GM23248 (cell line): Measurements from ENCODE around the gene JUND. TPM values are rescaled to one million over a fixed set of nuclear protein-coding genes. Genes with fewer than 3 reads are reported as not detected.

ENCODE experiments used
- DNase-seq: peaks from one replicate; pipeline ENCODE4 v3.0.0-alpha.2; 2015
- H2AFZ ChIP-seq: fragments of 200-600 bp; sonication (generic); 2 replicates; pipeline ENCODE4 v1.6.1; 2016; ENCODE audit warnings: antibody characterized with exemption
- H3F3A ChIP-seq: fragments of 200-600 bp; sonication (generic); 2 replicates; pipeline ENCODE4 v1.6.1; 2016; ENCODE audit warnings: mild to moderate bottlenecking, antibody characterized with exemption, mixed run types; ENCODE audit not compliant: insufficient read depth
- H3K27ac ChIP-seq: fragments of 200-600 bp; sonication (generic); 2 replicates; pipeline ENCODE4 v1.5.1; 2016; ENCODE audit warnings: mild to moderate bottlenecking
- H3K27me3 ChIP-seq: fragments of 200-600 bp; sonication (generic); replicated peaks from 2 replicates; pipeline ENCODE4 v1.6.1; 2016; ENCODE audit warnings: mild to moderate bottlenecking; ENCODE audit not compliant: insufficient read depth
- H3K36me3 ChIP-seq: fragments of 200-600 bp; sonication (generic); 2 replicates; pipeline ENCODE4 v1.6.1; 2016; ENCODE audit warnings: low read depth, mild to moderate bottlenecking
- H3K4me1 ChIP-seq: fragments of 200-600 bp; sonication (generic); 2 replicates; pipeline ENCODE4 v1.6.1; 2016; ENCODE audit warnings: mild to moderate bottlenecking; ENCODE audit not compliant: insufficient read depth
- H3K4me2 ChIP-seq: fragments of 200-600 bp; sonication (generic); one replicate; pipeline ENCODE4 v1.6.1; 2016; ENCODE audit warnings: mild to moderate bottlenecking; ENCODE audit not compliant: unreplicated experiment
- H3K4me3 ChIP-seq: fragments of 200-600 bp; sonication (generic); 2 replicates; pipeline ENCODE4 v1.5.1; 2016; ENCODE audit warnings: mild to moderate bottlenecking
- H3K79me2 ChIP-seq: fragments of 200-600 bp; sonication (generic); 2 replicates; pipeline ENCODE4 v1.6.1; 2016; ENCODE audit warnings: mild to moderate bottlenecking; ENCODE audit not compliant: insufficient read depth
- H3K9ac ChIP-seq: fragments of 200-600 bp; sonication (generic); 2 replicates; pipeline ENCODE4 v1.6.1; 2016; ENCODE audit warnings: mild to moderate bottlenecking
- H3K9me2 ChIP-seq: fragments of 200-600 bp; sonication (generic); 2 replicates; pipeline ENCODE4 v1.6.1; 2016; ENCODE audit warnings: mixed run types, mild to moderate bottlenecking, moderate library complexity; ENCODE audit not compliant: insufficient read depth
- H3K9me3 ChIP-seq: fragments of 200-600 bp; sonication (generic); one replicate; pipeline ENCODE4 v1.6.1; 2017; ENCODE audit warnings: low read depth
- H4K20me1 ChIP-seq: fragments of 200-600 bp; sonication (generic); 2 replicates; pipeline ENCODE4 v1.6.0; 2016; ENCODE audit not compliant: insufficient read depth
- EZH2 ChIP-seq: fragments of 200-600 bp; sonication (generic); IDR thresholded peaks from 2 replicates; pipeline ENCODE4 v1.6.1; 2018; ENCODE audit warnings: antibody characterized with exemption, mild to moderate bottlenecking; ENCODE audit not compliant: insufficient read depth, poor library complexity, severe bottlenecking
- EZH2phosphoT487 ChIP-seq: fragments of 200-600 bp; sonication (generic); IDR thresholded peaks from 2 replicates; pipeline ENCODE4 v1.6.1; 2018; ENCODE audit warnings: antibody characterized with exemption, moderate library complexity, mild to moderate bottlenecking, low read depth; ENCODE audit not compliant: insufficient read depth
- WGBS, 2 experiments: methylation state at CpG; one replicate each; pipeline ENCODE4 v1.1.6; 2015 to 2017; ENCODE audit warnings: low lambda C conversion rate in 2 of 2, low coverage in 1 of 2; ENCODE audit errors: missing lambda C conversion rate in 2 of 2; 5-methylcytosine and 5-hydroxymethylcytosine counted together
- in situ Hi-C: fragments of 300-500 bp; cut with MboI; formaldehyde crosslinking; loops from 2 replicates; pipeline ENCODE4 v1.15.0; 2020
- polyA plus RNA-seq: library from polyadenylated mRNA; unstranded; fragments of >200 nt; fragmentation: Nextera tagmentation; extraction: Ambion mirVana; gene quantifications from 2 replicates; pipeline ENCODE4 v1.2.1, GENCODE V29; 2016
- total RNA-seq: library from RNA; depleted of rRNA; stranded (reverse); fragments of >200 nt; shearing (Covaris generic); gene quantifications from 2 replicates; pipeline ENCODE4 v1.2.3, GENCODE V29; 2014

Gene JUND
- total and polyA plus RNA-seq, 2 experiments from 2014 or later, result 15.3 to 172 TPM

DNA sequence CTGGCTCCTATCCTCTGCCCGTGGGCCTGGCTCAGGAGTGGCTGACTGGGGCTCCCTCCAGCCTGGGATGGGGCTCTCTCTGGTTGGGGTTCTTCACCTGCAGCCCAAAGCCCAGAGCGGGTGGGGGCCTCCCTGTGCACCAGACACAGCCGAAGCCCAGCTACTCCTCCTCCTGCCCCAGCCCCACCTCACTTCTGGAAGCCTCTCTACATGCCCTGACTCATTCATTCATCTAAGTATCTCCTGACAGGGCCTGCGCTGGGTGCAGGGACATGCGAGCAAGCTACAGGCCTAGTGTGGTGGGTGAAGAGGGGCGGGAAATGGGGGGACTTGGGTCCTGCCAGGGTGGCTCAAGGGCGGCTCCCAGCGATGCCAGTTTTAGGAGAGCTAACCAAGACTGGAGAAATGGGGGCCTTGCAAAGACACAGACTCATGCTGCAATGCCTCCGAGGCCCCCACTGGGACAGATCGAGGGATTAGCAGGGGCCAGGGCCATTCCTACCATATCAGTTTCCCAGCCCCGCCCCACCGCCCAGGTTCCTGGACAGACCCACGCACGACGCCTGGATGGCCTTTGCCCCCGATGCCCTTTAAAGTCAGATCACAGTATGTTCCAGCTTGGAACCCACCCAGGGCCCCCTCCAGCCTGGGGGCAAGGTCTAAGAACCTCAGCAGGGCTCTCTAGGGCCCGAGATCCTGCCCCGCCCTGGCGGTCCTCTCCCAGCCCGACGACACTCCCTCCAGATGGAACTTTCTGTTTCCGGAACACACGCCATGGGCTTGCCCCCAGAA is 28.9 kb upstream of the JUND start:
- no peak overlapping the region for H3K9ac ChIP-seq
- no peak overlapping the region for H3K4me2 ChIP-seq
- H3F3A ChIP-seq, result peaks cover 11% of the 10 kb centered on the region; the same call in 1 of the 2 replicates
- no peaks in the 10 kb centered on the region for H3K27me3 ChIP-seq
- H3K4me1 ChIP-seq, result no peaks in the 10 kb centered on the region
- H4K20me1 ChIP-seq, result no peaks in the 10 kb centered on the region
- H3K9me2 ChIP-seq, result no peaks in the 10 kb centered on the region
- no peak overlapping the region for H3K27ac ChIP-seq
- H3K36me3 ChIP-seq, result peaks cover 3% of the 10 kb centered on the region; the same call in 1 of the 2 replicates
- no peak for DNase-seq
- H3K79me2 ChIP-seq, result peaks cover 9% of the 10 kb centered on the region; the same call in 1 of the 2 replicates
- in situ Hi-C loops, result no loop called here
- 82 to 83% methylated on average over 21 to 23 of the region's 23 CpGs for WGBS, 2 experiments
- H3K9me3 ChIP-seq, result no peaks in the 10 kb centered on the region
- TF ChIP-seq EZH2phosphoT487 (no peak), EZH2 (no peak)
- no peak overlapping the region for H3K4me3 ChIP-seq
- H2AFZ ChIP-seq, result no peak overlapping the region

DNA sequence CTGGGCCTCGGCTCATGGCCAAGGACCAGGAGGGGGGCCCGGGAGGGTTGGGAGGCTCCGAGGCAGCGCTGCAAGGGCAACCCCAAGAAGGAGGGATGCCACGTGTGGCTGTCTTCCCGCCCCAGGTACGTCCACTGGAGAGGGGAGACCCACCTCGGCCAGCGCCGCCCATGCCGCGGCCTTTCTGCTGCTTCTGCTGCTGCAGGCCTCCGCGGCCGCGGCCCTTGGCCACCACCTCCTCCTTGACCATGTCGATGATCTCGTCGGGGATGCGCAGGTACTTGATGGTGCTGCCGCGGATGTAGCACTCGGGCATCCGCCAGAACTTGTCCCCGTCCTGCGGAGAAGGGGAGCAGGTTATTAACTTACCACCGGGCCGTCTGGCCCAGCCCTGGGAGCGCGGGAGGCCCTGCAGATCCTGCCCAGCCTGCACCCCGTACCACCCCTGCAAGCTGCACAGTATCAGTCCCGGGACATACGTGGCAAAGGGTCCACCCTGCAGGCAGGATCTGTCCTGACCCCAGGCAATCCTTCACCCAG is 28.2 kb upstream of the JUND start:
- Histone ChIP-seq H3K27me3 (no peaks in the 10 kb centered on the region), H3K79me2 (peaks cover 9% of the 10 kb centered on the region; the same call in 1 of the 2 replicates), H3K36me3 (peaks cover 3% of the 10 kb centered on the region; the same call in 1 of the 2 replicates), H3F3A (peaks cover 17% of the 10 kb centered on the region; the same call in 1 of the 2 replicates), H3K9me3 (no peaks in the 10 kb centered on the region), H3K9me2 (no peaks in the 10 kb centered on the region), H3K4me2 (no peak overlapping the region), H2AFZ (no peak overlapping the region), H3K4me1 (no peaks in the 10 kb centered on the region), H3K4me3 (no peak overlapping the region), H3K9ac (no peak overlapping the region), H4K20me1 (no peaks in the 10 kb centered on the region), H3K27ac (no peak overlapping the region)
- WGBS, 2 experiments, result 91 to 95% methylated on average over 27 to 33 of the region's 33 CpGs
- no peak for TF ChIP-seq EZH2
- TF ChIP-seq EZH2phosphoT487, result no peak
- in situ Hi-C loops, result no loop called here
- no peak for DNase-seq

DNA sequence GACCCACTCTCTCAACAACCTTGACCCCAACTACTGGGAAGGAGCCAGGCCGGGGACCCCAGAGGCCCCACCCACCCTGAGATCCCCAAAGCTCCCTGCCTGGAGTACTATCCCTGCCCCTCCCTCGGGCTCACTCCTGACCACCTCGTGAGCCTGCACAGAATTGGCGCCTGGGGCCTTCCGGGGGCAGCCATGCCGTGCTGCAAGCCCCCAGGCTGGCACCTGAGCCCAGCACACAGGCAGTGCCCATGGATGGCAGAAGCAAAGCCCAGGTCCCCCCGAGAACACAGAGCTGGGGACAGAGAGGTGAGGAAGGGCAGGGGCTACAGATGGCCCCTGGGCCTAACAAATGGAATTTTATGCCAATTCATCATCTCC is 27.5 kb upstream of the JUND start:
- H4K20me1 ChIP-seq, result no peaks in the 10 kb centered on the region
- in situ Hi-C loops, result no loop called here
- H3K9me3 ChIP-seq, result no peaks in the 10 kb centered on the region
- no peak overlapping the region for H3K9ac ChIP-seq
- H3K9me2 ChIP-seq, result no peaks in the 10 kb centered on the region
- H3K4me2 ChIP-seq, result no peak overlapping the region
- H3K36me3 ChIP-seq, result no peaks in the 10 kb centered on the region
- no peaks in the 10 kb centered on the region for H3K27me3 ChIP-seq
- no peak for DNase-seq
- H3K4me1 ChIP-seq, result peaks cover 5% of the 10 kb centered on the region
- H3F3A ChIP-seq, result peaks cover 19% of the 10 kb centered on the region
- no peak overlapping the region for H2AFZ ChIP-seq
- H3K79me2 ChIP-seq, result peaks cover 9% of the 10 kb centered on the region; the same call in 1 of the 2 replicates
- WGBS, 2 experiments, result 73 to 89% methylated on average over 6 to 7 of the region's 7 CpGs
- no peak overlapping the region for H3K4me3 ChIP-seq
- TF ChIP-seq EZH2 (no peak), EZH2phosphoT487 (no peak)
- no peak overlapping the region for H3K27ac ChIP-seq

DNA sequence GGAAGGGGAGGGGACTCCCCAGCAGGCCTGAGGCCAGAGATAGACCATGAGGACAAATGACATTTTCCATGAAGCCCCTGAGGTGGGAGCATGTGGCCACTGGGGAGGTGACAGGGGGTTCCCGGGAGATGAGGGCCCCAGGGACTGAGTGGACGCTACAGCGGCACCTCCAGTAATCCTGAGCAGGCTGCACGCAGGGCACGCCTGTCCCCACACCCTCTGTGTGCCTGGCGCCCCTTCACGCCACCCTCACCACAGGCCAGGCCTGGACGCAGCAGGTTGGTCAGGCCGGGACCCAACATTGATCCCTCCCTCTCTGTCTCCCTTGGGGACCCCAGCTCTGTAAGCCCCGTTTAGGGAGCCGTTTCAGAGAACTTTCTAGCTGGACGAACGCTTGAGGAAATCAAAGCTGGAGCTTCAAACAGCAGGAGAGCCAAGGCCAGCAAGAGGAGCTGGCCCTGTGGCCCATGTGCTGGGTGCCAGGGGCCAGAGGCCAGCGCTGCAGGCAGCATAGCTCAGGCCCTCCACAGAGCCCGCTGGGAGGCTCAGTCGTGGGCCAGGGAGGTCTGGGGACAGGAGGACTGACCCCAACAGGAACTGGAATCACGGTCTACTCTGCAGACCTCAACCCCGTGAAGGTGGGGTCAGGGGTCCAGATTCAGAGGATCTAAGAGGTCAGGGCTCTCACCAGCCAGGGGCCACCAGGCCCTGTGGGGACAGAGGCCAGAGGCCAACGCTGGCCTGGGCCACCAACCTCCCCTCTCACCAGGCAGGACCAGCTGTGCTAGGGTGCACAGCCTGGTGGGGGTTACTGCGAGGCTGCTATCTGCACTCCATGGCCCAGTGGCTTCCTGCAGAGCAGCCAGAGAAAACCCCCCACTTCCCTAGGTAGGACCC is 26.9 kb upstream of the JUND start:
- DNase-seq, result no peak
- Histone ChIP-seq H3K9me2 (no peaks in the 10 kb centered on the region), H3K4me1 (peaks cover 12% of the 10 kb centered on the region), H3K9ac (no peak overlapping the region), H2AFZ (no peak overlapping the region), H3K27ac (no peak overlapping the region), H3K27me3 (no peaks in the 10 kb centered on the region), H3F3A (peaks cover 26% of the 10 kb centered on the region), H3K4me3 (no peak overlapping the region), H3K36me3 (no peaks in the 10 kb centered on the region), H3K4me2 (no peak overlapping the region), H4K20me1 (no peaks in the 10 kb centered on the region), H3K79me2 (peaks cover 4% of the 10 kb centered on the region; the same call in 1 of the 2 replicates), H3K9me3 (no peaks in the 10 kb centered on the region)
- in situ Hi-C loops, result no loop called here
- TF ChIP-seq EZH2phosphoT487, result no peak
- TF ChIP-seq EZH2, result no peak
- WGBS, 2 experiments, result 91 to 93% methylated on average over 19 of the region's 20 CpGs
